Kidney (tissue), 14 donors: ENCODE results near the gene MAML3. TPM values are rescaled to one million over a fixed set of nuclear protein-coding genes. Genes with fewer than 3 reads are reported as not detected.

Source experiments
- DNase-seq, 5 donors: peaks; one replicate each; pipeline ENCODE4 v3.0.0-alpha.2; 2013 to 2020
- FAIRE-seq: peaks from 2 replicates; lab custom pipeline; 2012; peaks lifted over from hg19 to GRCh38; lab: Jason Lieb, UNC
- H3K27ac ChIP-seq, 2 donors: one replicate each; pipeline ENCODE4 v1.7.0; 2013; ENCODE audit warnings: low read depth in 2 of 2, low read length in 2 of 2, inconsistent platforms in 1 of 2
- H3K27me3 ChIP-seq: one replicate; pipeline ENCODE4 v1.7.1; 2013; ENCODE audit warnings: low read length, inconsistent platforms; ENCODE audit not compliant: control insufficient read depth, insufficient read depth
- H3K36me3 ChIP-seq, 3 donors: one replicate each; pipeline versions ENCODE4 v1.7.0 to v1.7.1; 2013; ENCODE audit warnings: low read length in 3 of 3, control low read depth in 1 of 3, inconsistent platforms in 1 of 3; ENCODE audit not compliant: insufficient read depth in 3 of 3, control insufficient read depth in 2 of 3
- H3K4me1 ChIP-seq, 3 donors: one replicate each; pipeline versions ENCODE4 v1.7.0 to v1.7.1; 2013; ENCODE audit warnings: low read length in 3 of 3, inconsistent platforms in 1 of 3, low read depth in 1 of 3; ENCODE audit not compliant: control insufficient read depth in 2 of 3, insufficient read depth in 2 of 3
- H3K4me3 ChIP-seq, 3 donors: one replicate each; pipeline versions ENCODE4 v1.7.0 to v1.8.1; 2013; ENCODE audit warnings: low read length in 3 of 3, control low read depth in 1 of 3, inconsistent platforms in 1 of 3
- H3K9ac ChIP-seq, 3 donors: one replicate each; pipeline versions ENCODE4 v1.7.0 to v1.7.1; 2013; ENCODE audit warnings: low read length in 3 of 3, control low read depth in 1 of 3, inconsistent platforms in 1 of 3
- H3K9me3 ChIP-seq, 3 donors: one replicate each; pipeline versions ENCODE4 v1.7.0 to v1.7.1; 2013; ENCODE audit warnings: low read length in 3 of 3, control low read depth in 1 of 3, inconsistent platforms in 1 of 3; ENCODE audit not compliant: control insufficient read depth in 2 of 3, insufficient read depth in 1 of 3
- CTCF ChIP-seq: IDR thresholded peaks from 3 replicates; pipeline ENCODE4 v1.5.1; 2012; ENCODE audit warnings: mild to moderate bottlenecking, moderate library complexity, borderline replicate concordance; ENCODE audit not compliant: insufficient read depth; ENCODE audit errors: extremely low read depth
- intact Hi-C: fragments of 100-400 bp; cut with DNase I; formaldehyde crosslinking; loops from one replicate; pipeline ENCODE4 v1.11.1; 2022
- polyA plus RNA-seq: library from polyadenylated mRNA; stranded (reverse); fragments of 350-450 nt; fragmentation: Illumina TruSeq; extraction: RNeasy Lipid Tissue Mini Kit (QIAGEN cat#74804); gene quantifications from one replicate; pipeline ENCODE4 v1.2.3, GENCODE V29; 2014; ENCODE audit warnings: low read depth, low replicate concordance; ENCODE audit not compliant: insufficient read depth
- total RNA-seq: library from RNA; stranded (reverse); fragmentation: NEBNext Ultra II Directional; extraction: Animal tissue kit (Norgen Biotek cat#: 25700); gene quantifications from one replicate; pipeline ENCODE4 v1.2.1, GENCODE V29; 2021
- donor health status: control.
- donor health status: control.
- donor health status: control.
- donor health status: control.
- donor health status: control.
- donor health status: DM: yes; HTN: yes; CAD: no.
- donor health status: Normal renal cell carcinoma (clear cell type).

MAML3 gene
- total and polyA plus RNA-seq, 2 donors from 2014 or later, result 1.4 to 10.4 TPM

GRCh38 chr4:140172960-140173359 is 19.0 kb upstream of the MAML3 start:
- FAIRE-seq, result no peak
- no peaks in the 10 kb centered on the region for H3K9me3 ChIP-seq
- no peak overlapping the region for H3K27ac ChIP-seq
- H3K36me3 ChIP-seq, result no peaks in the 10 kb centered on the region
- no peaks in the 10 kb centered on the region for H3K27me3 ChIP-seq
- H3K4me3 ChIP-seq, result no peak overlapping the region
- DNase-seq, result no peak
- no peak overlapping the region for H3K9ac ChIP-seq
- intact Hi-C loops, result no loop called here
- no peak for TF ChIP-seq CTCF
- no peaks in the 10 kb centered on the region for H3K4me1 ChIP-seq

GRCh38 chr4:140170299-140170698 is 16.3 kb upstream of the MAML3 start:
- Histone ChIP-seq H3K27ac (no peak overlapping the region), H3K9ac (no peak overlapping the region), H3K4me3 (no peak overlapping the region), H3K36me3 (no peaks in the 10 kb centered on the region), H3K9me3 (no peaks in the 10 kb centered on the region), H3K27me3 (no peaks in the 10 kb centered on the region), H3K4me1 (no peaks in the 10 kb centered on the region)
- DNase-seq (no peak), FAIRE-seq (no peak)
- TF ChIP-seq CTCF, result no peak
- intact Hi-C loops, result no loop called here

GRCh38 chr4:140168936-140169335 is 15.0 kb upstream of the MAML3 start:
- Histone ChIP-seq H3K27me3 (no peaks in the 10 kb centered on the region), H3K27ac (no peak overlapping the region), H3K9me3 (no peaks in the 10 kb centered on the region), H3K4me3 (no peak overlapping the region), H3K4me1 (no peaks in the 10 kb centered on the region), H3K9ac (no peak overlapping the region), H3K36me3 (no peaks in the 10 kb centered on the region)
- intact Hi-C loops, result no loop called here
- no peak for TF ChIP-seq CTCF
- no peak for FAIRE-seq
- no peak for DNase-seq

GRCh38 chr4:140168474-140168873 is 14.5 kb upstream of the MAML3 start:
- intact Hi-C loops, result no loop called here
- FAIRE-seq, result no peak

More at GRCh38 chr4:140168474-140168873, 14.5 kb upstream of the MAML3 start:
- Histone ChIP-seq H3K27ac (no peak overlapping the region), H3K4me3 (no peak overlapping the region), H3K4me1 (no peaks in the 10 kb centered on the region), H3K27me3 (no peaks in the 10 kb centered on the region), H3K9me3 (no peaks in the 10 kb centered on the region), H3K36me3 (no peaks in the 10 kb centered on the region), H3K9ac (no peak overlapping the region)
- DNase-seq, result no peak
- TF ChIP-seq CTCF, result no peak
